ENCODE measurements around the gene USP49.

DNA sequence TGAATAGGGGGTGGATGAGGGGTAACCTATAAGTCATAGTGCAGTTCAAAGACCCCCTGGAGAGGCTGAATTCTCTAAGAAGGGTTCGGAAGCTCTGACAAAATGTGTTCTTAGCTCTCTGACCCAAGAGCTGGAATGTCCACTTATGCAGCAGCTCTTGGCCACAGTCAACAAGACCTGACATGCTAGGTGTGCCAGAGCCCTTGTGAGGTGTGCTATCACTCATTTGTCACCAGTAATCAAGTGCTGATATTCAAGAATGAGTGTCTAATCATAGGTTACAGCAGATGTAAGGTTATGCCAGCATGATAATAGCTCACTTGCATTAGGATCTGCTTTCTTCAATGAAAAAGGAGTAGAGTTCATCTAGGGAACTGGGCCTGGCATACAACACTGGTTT, 79.6 kb downstream of the USP49 start:
- TF ChIP-seq, protein P1, sequence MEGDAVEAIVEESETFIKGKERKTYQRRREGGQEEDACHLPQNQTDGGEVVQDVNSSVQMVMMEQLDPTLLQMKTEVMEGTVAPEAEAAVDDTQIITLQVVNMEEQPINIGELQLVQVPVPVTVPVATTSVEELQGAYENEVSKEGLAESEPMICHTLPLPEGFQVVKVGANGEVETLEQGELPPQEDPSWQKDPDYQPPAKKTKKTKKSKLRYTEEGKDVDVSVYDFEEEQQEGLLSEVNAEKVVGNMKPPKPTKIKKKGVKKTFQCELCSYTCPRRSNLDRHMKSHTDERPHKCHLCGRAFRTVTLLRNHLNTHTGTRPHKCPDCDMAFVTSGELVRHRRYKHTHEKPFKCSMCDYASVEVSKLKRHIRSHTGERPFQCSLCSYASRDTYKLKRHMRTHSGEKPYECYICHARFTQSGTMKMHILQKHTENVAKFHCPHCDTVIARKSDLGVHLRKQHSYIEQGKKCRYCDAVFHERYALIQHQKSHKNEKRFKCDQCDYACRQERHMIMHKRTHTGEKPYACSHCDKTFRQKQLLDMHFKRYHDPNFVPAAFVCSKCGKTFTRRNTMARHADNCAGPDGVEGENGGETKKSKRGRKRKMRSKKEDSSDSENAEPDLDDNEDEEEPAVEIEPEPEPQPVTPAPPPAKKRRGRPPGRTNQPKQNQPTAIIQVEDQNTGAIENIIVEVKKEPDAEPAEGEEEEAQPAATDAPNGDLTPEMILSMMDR (conservative IDR thresholded peaks at IDR 0.05; ENCODE audit: low read length), result no peak
- no peak for TF ChIP-seq EZH2phosphoT487 (IDR thresholded peaks at IDR 0.05; ENCODE audit: borderline replicate concordance)

All from Loucy (cell line).